HG02981 (cell line): ENCODE measurements around the gene ACOT4.
"Not testable (repeated sequence)": the region's sequence is repeated elsewhere in the genome, so short reads cannot be mapped to it uniquely, and the experiment has no call there.

ENCODE experiments used
- ATAC-seq: cut with Tn5 transposase; IDR thresholded peaks from one replicate; pipeline ENCODE4 v1.9.1; 2021; ENCODE audit warnings: mild to moderate bottlenecking, moderate library complexity; ENCODE audit not compliant: unreplicated experiment

ACOT4 gene

GRCh38 chr14:73591690-73592449 lies at the start of gene ACOT4:
TSS of gene ACOT4 (plus strand) at chr14:73591873. CDS start at chr14:73591960, 87 bp downstream.
- ATAC-seq, result no peak

- ATAC-seq, result not testable (repeated sequence)
Observed at GRCh38 chr14:73542961-73543360, 48.7 kb upstream of the ACOT4 start.

GRCh38 chr14:73545353-73545752 lies 46.3 kb upstream of the ACOT4 start:
- not testable (repeated sequence) for ATAC-seq

GRCh38 chr14:73549097-73549496 lies 42.6 kb upstream of the ACOT4 start:
- ATAC-seq, result not testable (repeated sequence)

GRCh38 chr14:73549889-73550524 lies 41.7 kb upstream of the ACOT4 start:
- ATAC-seq, result not testable (repeated sequence)

- ATAC-seq, result no peak
Observed at GRCh38 chr14:73553845-73554244, 37.8 kb upstream of the ACOT4 start.

- not testable (repeated sequence) for ATAC-seq
Observed at GRCh38 chr14:73557201-73557600, 34.5 kb upstream of the ACOT4 start.

- not testable (repeated sequence) for ATAC-seq
Observed at GRCh38 chr14:73558238-73558637, 33.4 kb upstream of the ACOT4 start.

GRCh38 chr14:73562256-73562655 lies 29.4 kb upstream of the ACOT4 start:
- not testable (repeated sequence) for ATAC-seq

GRCh38 chr14:73562696-73563095 lies 29.0 kb upstream of the ACOT4 start:
- ATAC-seq, result not testable (repeated sequence)

GRCh38 chr14:73566431-73566830 lies 25.2 kb upstream of the ACOT4 start:
- ATAC-seq, result not testable (repeated sequence)

GRCh38 chr14:73566935-73567334 lies 24.7 kb upstream of the ACOT4 start:
- ATAC-seq, result not testable (repeated sequence)

GRCh38 chr14:73567358-73567757 lies 24.3 kb upstream of the ACOT4 start:
- ATAC-seq, result no peak

- no peak for ATAC-seq
Observed at GRCh38 chr14:73567951-73568885, 23.5 kb upstream of the ACOT4 start.

- not testable (repeated sequence) for ATAC-seq
Observed at GRCh38 chr14:73568886-73569184, 22.8 kb upstream of the ACOT4 start.

- peak; percentile 55 for ATAC-seq
Observed at GRCh38 chr14:73569185-73569958, 22.3 kb upstream of the ACOT4 start, which contains the start of gene ACOT2. TSS of gene ACOT2 (plus strand) at chr14:73569213. CDS start at chr14:73569241, 28 bp downstream.

- peak; percentile 48 for ATAC-seq
Observed at GRCh38 chr14:73570913-73571312, 20.8 kb upstream of the ACOT4 start.

- not testable (repeated sequence) for ATAC-seq
Observed at GRCh38 chr14:73573034-73573433, 18.6 kb upstream of the ACOT4 start.

- not testable (repeated sequence) for ATAC-seq
Observed at GRCh38 chr14:73573740-73574139, 17.9 kb upstream of the ACOT4 start.

GRCh38 chr14:73574251-73574650 lies 17.4 kb upstream of the ACOT4 start:
- not testable (repeated sequence) for ATAC-seq
